CD4-positive, alpha-beta T cell treated with Interleukin-1 beta for 1 hour (primary cell): ENCODE data around the gene PPP4R3A.
A peak's percentile ranks its signal among the peaks of the same experiment; 100 is the strongest.
"Not testable (repeated sequence)": the region's sequence is repeated elsewhere in the genome, so short reads cannot be mapped to it uniquely, and the experiment has no call there.

Experiments
- DNase-seq, 2 donors: peaks; one replicate each; pipeline ENCODE4 v3.0.0-alpha.2; 2020 to 2022

PPP4R3A gene

DNA sequence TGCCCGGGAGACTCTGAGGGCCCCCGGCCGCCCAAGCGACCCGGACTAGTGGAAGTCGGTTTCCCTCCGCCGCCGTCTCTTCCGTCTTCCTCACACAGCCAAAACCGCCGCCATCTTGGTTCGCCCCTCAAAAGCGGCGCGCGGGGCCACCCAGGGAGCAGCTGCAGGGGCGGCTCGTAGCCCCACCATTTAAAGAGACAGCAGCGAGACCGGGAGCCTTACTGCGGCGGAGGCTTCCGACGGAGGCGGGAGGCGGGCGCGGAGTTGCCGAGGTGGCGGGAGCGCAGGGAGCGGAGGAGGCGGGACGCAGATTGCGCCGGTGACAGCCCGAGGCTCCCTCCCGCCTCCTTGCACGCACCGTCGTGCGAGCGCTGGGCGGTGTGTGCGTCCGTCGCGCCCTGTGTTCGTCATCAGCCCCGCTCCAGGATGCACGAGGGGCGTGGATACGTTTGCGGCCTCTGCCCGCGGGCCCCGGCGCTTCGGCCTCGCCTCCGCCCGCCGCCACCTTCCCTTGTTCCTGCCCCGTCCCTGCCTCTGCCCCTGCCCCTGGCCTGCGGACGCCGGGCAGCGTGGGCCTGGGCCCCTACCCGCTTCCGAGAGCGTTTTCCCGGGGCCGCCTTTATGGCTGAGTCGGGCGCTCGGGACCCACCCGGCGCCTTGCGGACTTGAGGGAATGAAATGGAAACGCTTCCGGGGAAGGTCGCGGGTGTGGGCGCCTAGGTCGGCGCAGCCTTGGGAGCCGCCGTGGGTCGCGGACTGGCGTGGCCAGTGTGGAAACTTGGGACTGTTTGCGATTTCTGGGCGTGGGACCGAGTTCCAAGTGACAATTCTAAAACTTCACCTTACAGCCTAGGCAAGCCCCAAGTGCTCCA lies at the start of gene PPP4R3A:
TSS of gene PPP4R3A (minus strand) at position 140 of the 872 bp plus-strand sequence. CDS start 663 bp downstream, outside the sequence.
- peak; percentile 91 to 93 for DNase-seq

DNA sequence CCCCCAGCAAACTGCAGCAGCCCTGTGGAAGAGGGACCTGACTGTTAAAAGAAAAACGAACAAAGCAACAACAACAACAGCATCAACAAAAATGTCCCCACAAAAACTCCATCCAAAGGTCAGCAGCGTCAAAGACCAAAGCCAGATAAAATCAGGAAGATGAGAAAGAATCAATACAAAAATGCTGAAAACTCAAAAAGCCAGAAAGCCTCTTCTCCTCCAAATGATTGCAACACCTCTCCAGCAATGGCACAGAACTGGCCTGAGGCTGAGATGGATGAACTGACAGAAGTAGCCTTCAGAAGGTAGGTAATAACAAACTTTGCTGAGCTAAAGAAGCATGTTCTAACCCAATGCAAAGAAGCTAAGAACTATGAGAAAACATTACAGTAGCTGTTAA lies 45.4 kb upstream of the PPP4R3A start:
- DNase-seq: no peak

DNA sequence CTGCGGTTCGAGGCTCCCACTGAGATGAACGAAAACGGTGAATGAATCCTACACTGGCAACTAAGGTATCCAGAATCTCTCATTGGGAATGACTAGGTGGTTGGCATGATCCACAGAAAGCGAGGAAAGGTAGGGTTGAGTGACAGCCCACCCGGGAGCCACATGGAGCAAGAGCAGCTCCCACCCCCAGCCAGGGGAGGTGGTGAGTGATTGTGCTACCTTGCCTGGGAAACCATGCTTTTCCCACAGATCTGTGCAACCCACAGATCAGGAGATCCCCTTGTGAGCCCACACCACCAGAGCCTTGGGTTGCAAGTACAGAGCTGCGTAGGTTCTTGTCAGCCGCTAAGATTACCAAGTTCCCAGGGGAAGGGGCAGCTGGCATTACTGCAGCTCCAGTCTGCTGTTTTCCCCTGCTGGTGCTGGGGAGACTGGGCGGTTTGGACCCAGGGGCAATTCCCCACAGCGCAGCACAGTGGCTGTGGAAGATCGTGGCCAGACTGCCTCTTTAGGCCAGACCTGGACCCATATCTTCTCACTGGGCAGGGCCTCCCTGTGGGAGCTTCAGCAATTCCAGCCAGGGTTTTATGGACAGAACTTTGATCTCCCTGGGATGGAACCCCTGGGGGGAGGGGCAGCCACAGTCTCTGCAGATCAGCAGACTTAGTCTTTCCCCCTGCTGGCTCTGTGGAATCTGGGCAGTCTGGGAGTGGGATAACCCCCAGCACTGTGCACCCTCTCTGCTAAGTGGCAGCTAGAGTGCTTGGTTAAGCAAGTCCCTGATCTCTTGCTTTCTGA lies 44.6 kb upstream of the PPP4R3A start:
- DNase-seq: no peak

DNA sequence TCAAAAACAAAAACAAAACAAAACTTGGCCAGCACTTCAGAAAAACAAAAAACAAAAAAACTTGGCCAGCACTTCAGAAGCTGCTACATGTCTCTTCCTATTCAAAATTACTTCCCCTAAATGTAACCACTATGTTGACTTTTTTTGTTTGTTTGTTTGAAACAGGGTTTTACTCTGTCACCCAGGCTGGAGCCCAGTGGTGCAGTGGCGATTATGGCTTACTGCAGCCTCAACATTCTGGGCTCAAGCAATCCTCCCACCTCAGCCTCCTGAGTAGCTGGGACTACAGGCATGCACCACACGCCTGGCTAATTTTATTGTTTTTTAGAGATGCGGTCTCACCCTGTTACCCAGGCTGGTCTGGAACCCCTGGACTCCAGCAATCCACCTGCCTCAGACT lies 38.0 kb upstream of the PPP4R3A start:
- no peak for DNase-seq

DNA sequence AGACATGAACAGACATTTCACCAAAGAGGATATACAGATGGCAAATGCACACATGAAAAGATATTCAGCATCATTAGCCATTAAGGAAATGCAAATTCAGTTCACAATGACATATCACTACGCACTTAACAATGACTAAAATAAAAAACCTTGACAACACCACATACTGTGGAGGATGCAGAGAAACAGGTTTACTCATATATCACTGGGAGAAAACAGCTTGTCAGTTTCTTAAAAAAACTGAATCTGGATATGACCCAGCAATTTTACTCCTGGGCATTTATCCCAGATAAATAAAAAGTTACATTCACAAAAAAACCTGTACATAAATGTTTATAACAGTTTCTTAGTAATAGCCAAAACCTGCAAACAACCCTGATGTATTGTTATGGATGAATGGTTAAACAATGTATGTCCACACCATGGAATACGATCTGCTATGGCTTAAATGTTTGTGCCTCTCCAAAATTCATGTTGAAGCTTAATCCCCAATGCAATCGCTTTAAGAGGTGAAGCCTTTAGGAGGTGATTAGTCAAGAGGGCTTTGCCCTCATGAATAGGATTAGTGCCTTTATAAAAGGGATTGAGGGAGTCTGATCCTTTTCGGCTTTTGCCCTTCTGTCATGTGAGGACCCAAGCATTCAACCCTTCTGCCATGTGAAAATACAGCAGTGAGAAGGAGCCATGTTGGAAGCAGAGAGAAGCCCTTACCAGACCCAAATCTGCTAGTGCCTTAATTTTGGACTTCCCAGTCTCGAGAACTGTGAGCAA lies 36.0 kb upstream of the PPP4R3A start:
- no peak for DNase-seq

DNA sequence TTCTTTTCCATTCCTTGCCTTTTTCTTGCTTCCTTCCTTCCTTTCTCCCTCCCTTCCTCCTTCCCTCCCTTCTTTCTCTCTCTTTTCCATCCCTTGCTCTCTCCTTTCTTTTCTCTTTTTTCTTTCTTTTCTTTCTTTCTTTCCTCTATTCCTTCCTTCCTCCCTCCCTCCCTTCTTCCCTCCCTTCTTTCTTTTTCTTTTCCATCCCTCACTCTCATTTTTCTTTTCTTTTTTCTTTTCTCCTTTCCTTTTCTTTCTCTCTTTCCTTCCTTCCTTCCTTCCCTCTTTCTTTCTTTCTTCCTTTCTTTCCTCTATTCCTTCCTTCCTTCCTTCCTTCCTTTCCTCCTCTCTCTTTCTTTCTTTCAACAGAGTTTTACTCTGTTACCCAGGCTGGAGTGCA lies 35.1 kb upstream of the PPP4R3A start:
- DNase-seq: no peak

DNA sequence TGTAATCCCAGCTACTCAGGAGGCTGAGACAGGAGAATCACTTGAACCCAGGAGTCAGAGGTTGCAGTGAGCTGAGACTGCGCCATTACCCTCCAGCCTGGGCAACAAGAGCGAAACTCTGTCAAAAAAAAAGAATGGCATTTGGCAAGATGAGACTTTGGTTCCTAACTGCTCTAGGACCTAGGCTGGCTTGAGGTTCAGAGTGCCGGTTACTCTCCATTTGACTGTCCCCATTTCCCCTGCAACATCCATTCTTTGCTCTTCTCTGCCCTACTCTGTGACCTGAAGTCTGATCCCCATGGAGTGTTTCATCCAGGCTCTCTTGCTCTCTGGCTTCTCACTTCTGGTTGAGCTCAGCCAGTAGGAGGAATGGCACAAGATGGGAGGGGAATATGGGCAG lies 26.2 kb upstream of the PPP4R3A start:
- DNase-seq: no peak

DNA sequence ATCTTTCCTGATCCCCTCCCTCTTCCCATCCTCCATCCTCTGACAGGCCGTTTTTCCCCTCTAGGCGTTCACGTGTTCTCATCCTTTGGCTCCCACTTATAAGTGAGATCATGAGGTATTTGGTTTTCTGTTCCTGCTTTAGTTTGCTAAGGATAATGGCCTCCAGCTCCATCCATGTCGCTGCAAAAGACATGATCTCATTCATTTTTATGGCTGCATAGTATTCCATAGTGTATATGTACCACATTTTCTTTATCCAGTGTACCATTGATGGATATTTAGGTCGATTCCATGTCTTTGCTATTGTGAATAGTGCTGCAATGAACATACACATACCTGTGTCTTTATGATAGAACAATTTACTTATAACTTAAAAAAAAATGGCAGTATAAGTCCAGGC lies 23.9 kb upstream of the PPP4R3A start:
- DNase-seq: not testable (repeated sequence)

DNA sequence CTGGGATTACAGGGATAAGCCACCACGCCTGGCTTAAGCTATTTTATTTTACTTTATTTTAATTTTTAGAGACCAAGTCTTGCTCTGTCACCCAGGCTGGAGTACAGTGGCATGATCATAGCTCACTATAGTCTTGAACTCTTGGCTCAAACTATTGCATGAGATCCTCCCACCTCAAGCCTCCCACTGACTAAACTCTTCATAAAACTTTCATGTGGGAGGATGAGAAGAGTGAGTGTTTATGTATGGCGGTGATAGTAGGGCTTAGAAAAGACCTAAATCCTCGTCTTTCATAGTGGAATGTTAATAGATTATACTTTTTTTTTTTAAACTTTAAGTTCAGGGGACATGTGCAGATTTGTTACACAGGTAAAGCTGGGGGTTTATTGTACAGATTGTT lies 23.5 kb upstream of the PPP4R3A start:
- DNase-seq: no peak

DNA sequence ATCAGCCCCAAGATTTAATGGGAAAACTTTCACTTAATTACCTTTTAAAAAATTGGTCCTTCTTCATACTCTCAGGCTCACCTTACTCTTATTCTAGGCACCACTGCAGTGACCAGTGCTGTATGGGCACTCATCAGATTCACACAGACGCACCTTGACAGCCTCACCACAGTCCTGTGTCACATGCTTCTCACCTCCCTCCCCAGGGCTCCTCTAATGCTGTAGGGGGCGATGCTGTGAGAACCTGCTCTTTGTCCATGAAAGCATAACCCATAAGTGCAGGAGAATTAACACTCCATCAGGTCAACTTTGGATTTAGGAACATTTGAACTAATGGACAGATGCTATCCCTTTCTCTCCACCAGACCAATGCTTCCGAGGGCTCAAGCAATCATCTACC lies 13.9 kb upstream of the PPP4R3A start:
- DNase-seq: no peak

DNA sequence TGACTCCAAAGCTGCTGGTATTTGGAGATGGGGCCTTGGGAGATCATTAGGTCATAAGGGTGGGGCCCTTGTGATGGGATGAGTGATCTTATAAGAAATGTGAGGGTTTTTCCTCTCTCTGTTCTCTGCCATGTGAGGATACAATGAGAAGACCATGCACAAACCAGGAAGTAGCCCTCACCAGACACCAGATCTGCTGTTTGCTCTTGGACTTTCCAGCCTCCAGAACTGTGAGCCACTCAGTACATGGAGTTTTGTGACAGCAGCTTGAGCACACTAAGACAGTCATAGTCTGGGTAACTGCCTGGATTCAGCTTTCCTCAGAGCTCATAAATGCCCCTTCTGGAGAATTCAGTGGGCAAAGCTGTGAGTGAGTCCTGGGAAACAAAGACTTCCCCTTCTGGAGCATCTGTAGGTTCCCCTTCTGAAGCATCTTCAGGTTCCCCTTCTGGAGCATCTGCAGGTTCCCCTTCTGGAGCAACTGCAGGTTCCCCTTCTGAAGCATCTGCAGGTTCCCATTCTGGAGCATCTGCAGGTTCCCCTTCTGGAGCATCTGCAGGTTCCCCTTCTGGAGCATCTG lies 11.0 kb upstream of the PPP4R3A start:
- DNase-seq: peak in 1 of 2 donors; percentile 49

DNA sequence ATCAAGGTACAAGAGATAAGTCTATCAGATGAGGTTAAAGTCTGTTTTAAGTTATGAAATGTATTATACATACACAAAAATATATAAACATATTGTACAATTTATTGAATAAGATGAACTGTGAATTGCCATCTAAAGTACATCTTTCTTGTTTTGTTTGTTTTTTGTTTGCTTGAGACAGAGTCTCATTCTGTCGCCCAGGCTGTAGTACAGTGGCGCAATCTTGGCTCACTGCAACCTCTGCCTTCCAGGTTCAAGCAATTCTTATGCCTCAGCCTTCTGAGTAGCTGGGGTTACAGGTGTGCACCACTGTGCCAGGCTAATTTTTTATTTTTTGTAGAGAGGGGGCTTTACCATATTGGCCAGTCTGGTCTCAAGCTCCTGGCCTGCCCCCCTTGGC lies 10.0 kb upstream of the PPP4R3A start:
- no peak for DNase-seq

DNA sequence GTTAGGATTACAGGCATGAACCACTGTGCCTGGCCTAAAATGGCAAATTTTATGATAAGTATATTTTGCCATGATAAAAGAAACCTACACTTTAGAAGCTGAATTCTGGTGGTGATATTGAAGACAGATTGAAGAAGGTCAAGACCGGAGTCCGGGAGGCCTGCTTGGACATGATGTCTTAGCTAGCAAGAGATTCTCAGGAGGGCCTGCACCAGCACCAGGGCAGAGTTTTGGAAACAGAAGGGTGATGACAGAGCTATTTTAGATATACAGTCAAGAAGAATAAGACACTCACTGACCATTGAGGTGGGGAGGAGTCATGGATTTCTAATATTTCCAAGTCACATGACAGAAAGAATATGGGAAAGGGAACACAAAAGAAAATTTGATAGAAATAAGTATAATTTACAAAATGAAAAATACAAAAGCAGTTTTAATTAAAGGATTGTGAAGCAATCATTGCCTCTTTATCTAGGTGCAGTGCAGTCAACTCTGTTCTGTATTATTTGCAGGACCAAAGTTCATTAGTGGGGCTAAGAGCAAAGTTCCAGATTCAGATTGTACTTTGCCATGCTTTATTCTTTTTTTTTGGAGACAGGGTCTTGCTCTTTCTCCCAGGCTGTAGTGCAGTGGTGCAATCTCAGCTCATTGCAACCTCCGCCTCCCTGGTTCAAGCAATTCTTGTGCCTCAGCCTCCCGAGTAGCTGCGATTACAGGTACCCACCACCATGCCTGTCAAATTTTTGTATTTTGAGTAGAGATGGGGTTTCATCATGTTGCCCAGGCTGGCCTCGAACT lies 9.3 kb upstream of the PPP4R3A start:
- DNase-seq: no peak

DNA sequence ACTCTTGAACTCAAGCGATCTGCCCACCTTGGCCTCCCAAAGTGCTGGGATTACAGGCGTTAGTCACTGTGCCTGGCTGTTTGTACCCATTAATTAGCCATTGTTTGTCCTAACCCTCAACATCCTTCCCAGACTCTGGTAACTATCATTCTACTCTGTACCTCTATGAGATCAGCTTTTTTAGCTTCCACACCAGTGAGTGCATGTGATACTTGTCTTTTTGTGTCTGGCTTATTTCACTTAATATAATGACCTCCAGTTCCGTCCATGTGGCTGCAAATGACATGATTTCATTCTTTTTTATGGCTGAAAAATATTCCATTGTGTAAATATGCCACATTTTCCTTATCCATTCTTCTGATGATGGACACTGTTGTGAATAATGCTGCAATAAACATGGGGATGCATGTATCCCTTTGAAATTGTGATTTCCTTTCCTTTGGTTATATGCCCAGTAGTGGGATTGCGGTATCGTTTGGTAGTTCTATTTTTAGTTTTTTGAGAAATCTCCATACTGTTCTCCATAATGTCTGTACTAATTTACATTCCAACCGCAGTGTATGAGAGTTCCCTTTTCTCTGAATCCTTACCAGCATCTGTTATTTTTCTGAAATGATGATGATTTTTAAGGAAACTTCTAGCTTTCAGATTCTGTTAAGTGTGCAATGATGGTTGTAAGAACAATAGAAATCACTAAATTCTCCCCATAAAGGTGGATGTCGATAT lies 6.7 kb upstream of the PPP4R3A start:
- DNase-seq: no peak

DNA sequence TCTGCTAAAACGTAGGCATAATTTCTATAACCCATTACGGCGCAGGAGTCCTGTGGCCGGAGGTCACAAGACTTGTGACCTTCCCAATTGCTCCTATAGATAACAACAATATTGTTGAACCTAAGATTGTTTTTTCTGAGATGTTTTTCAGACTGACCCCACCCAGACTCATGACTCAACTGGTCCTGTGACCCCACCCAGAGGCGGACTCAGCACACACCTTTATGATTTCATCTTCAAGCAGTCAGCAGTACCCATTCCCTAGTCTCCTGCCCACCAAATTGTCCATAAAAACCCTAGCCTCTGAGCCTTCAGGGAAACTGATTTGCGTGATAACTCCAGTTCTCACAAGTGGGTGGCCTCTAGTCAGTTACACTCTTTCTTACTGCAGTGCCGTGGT lies 5.9 kb upstream of the PPP4R3A start:
- no peak for DNase-seq

DNA sequence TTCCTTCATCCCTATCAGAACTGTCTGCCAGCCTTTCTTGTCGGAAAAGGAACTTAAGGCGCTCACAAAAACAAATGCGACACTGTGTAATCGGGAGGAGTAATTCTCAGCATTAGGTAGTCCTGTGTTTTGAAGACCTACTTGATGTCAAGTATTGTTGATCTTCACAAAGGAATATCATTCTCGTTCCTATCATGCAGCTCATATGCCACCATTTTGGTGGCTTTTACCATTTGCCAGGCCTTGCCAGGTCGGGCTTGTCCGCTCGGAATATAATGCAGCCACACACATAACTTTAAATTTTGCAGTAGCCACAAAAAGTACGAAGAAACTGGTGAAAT lies 903 bp upstream of the PPP4R3A start:
- no peak for DNase-seq

DNA sequence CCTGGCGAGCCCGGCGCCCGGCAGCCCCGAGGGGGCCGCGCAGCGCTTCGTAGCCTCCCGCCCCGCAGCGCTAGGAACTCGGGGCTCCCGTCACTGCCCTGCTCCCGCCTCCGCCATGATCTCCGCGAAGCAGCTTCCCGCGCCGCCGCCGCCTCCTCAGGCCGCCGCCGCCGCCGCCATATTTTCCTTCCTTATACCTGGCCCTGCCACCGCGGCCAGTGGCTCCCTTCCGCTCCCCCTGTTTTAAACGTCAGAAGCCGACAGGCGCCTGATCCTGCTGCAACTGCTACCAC lies 286 bp downstream of the PPP4R3A start:
- DNase-seq: no peak

DNA sequence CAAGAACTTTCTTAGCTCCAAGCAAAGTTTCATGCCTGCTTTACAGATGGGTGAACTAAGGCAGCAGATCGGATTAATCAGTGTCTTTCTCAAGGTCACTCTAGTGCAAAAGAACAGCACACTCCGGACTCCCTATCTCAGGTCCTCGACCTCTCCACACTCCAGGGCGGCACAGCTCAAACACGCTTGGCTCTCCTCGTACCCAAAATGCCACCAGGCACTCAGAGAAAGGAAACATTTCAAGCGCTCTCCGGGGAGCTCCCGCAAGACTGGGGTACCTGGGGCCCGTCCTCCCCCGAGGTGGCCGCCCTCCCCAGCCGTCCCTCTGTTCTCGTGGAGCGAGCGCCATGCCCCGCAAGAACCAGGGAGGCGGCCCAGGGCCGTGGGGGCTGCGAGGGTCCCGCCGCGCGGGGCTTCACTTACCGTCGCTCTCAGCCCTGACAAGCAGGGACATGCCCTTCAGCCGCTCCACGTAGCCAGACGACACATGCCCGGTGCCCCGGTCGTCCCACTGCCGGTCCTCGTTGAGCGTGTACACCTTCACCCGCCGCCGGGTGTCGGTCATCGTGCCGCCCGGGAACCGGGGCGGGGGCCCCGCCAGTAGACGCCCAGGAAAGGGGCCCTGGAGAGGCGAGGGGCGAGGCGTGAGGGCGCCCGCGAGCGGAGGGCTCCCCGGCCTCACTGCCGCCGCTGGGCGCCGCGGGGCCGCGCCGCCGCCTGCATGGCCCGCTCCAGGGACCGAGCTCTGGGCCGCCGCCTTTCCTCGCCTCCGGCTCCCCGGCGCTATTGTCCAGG lies 830 bp downstream of the PPP4R3A start:
- DNase-seq: peak; percentile 37 to 43

DNA sequence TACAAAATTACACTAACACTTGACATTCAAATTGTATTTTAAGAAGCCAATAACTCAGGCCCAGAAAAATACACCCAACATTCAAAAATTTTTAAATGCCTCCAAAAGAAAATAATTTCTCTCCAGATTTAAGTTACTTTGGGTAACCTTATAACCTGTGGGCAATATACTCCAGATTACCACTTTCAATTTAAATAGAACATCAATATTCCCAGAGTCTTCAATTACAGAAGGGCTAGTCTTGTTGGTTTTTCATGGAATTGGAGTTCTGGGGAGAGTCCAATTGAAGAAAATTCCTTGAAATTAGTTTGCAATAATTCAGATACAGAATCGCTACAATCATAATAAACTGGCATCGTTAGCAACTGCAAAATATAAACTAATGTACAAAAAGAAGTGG lies 2.0 kb downstream of the PPP4R3A start:
- no peak for DNase-seq

DNA sequence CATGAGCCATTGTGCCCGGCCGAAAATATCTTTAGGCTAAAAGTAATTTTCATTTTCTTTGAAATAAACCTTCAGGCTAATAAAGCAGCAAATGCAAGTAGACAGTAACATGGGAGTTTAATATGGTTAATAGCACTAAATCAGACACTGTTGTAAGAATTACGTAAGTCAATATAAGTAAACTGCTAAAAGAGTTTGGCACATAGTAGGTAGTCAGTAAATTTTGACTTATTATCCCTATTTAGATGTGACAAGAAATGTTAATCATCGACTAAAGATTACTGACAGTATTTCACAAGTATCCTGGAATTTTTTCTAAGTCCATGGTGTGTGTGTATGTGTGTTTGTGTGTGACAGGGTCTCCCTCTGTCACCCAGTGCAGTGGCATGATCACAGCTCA lies 3.9 kb downstream of the PPP4R3A start:
- DNase-seq: no peak

DNA sequence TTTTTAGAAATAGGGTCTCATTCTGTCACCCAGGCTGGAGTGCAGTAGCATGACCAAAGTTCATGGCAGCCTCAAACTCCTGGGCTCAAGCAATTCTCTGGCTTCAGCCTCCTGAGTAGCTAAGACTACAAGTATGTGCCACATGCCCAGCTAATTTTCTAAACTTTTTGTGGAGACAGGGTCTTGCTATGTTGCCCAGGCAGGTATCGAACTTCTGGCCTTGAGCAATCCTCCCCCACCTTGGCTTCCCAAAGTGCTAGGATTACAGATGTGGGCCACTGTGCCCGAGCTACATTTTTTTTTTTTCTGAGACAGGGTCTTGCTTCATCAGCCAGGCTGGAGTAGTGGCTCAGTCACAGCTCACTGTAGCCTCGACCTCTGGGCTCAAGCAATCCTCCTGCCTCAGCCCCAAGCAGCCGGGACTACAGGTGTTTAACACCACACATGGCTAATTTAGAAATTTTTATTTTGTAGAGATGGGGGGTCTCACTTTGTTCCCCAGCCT lies 7.1 kb downstream of the PPP4R3A start:
- DNase-seq: no peak
